ENCODE data around the gene ENTPD3.

The ENTPD3 gene

GRCh38 chr3:40377822-40378221 is 9.2 kb upstream of the ENTPD3 start:
- Histone ChIP-seq H3K9me3 (no peaks in the 10 kb centered on the region), H3K27me3 (no peaks in the 10 kb centered on the region), H3K36me3 (no peaks in the 10 kb centered on the region), H3K4me3 (ENCODE audit: low read depth in 1 of 2, low read length in 1 of 2) (no peak overlapping the region), H3K27ac (no peak overlapping the region), H3K4me1 (ENCODE audit: control insufficient read depth in 1 of 2, insufficient read depth in 1 of 2, low read depth in 1 of 2, low read length in 1 of 2) (no peaks in the 10 kb centered on the region)
- TF ChIP-seq CTCF (IDR thresholded peaks at IDR 0.05), result no peak

- H3K27me3 ChIP-seq, result no peaks in the 10 kb centered on the region
- no peaks in the 10 kb centered on the region for H3K9me3 ChIP-seq
- H3K36me3 ChIP-seq, result no peaks in the 10 kb centered on the region
- H3K27ac ChIP-seq, result no peak overlapping the region
- no peak for TF ChIP-seq CTCF (IDR thresholded peaks at IDR 0.05)
- no peaks in the 10 kb centered on the region for H3K4me1 ChIP-seq (ENCODE audit: control insufficient read depth in 1 of 2, insufficient read depth in 1 of 2, low read depth in 1 of 2, low read length in 1 of 2)
- H3K4me3 ChIP-seq (ENCODE audit: low read depth in 1 of 2, low read length in 1 of 2), result no peak overlapping the region
These were observed 7.2 kb upstream of the ENTPD3 start for GRCh38 chr3:40379674-40380306.

- TF ChIP-seq CTCF (IDR thresholded peaks at IDR 0.05), result no peak
- Histone ChIP-seq H3K36me3 (no peaks in the 10 kb centered on the region), H3K27ac (no peak overlapping the region), H3K27me3 (peaks cover 21% of the 10 kb centered on the region), H3K9me3 (no peaks in the 10 kb centered on the region), H3K4me1 (ENCODE audit: control insufficient read depth in 1 of 2, insufficient read depth in 1 of 2, low read depth in 1 of 2, low read length in 1 of 2) (no peaks in the 10 kb centered on the region), H3K4me3 (ENCODE audit: low read depth in 1 of 2, low read length in 1 of 2) (no peak overlapping the region)
These were observed 4.9 kb upstream of the ENTPD3 start for GRCh38 chr3:40381904-40382616.

GRCh38 chr3:40382617-40382979 is 4.4 kb upstream of the ENTPD3 start:
- TF ChIP-seq CTCF (IDR thresholded peaks at IDR 0.05), result no peak
- H3K9me3 ChIP-seq, result no peaks in the 10 kb centered on the region
- no peak overlapping the region for H3K27ac ChIP-seq
- no peaks in the 10 kb centered on the region for H3K36me3 ChIP-seq
- H3K4me1 ChIP-seq (ENCODE audit: control insufficient read depth in 1 of 2, insufficient read depth in 1 of 2, low read depth in 1 of 2, low read length in 1 of 2), result no peaks in the 10 kb centered on the region
- no peak overlapping the region for H3K4me3 ChIP-seq (ENCODE audit: low read depth in 1 of 2, low read length in 1 of 2)
- H3K27me3 ChIP-seq, result peaks cover 26% of the 10 kb centered on the region

- no peaks in the 10 kb centered on the region for H3K4me1 ChIP-seq (ENCODE audit: control insufficient read depth in 1 of 2, insufficient read depth in 1 of 2, low read depth in 1 of 2, low read length in 1 of 2)
- H3K36me3 ChIP-seq, result no peaks in the 10 kb centered on the region
- peaks cover 54% of the 10 kb centered on the region for H3K27me3 ChIP-seq
- H3K27ac ChIP-seq, result no peak overlapping the region
- no peak overlapping the region for H3K4me3 ChIP-seq (ENCODE audit: low read depth in 1 of 2, low read length in 1 of 2)
- no peaks in the 10 kb centered on the region for H3K9me3 ChIP-seq
- TF ChIP-seq CTCF (IDR thresholded peaks at IDR 0.05), result no peak
These were observed 771 bp upstream of the ENTPD3 start for GRCh38 chr3:40386213-40386612.

All from neutrophil (primary cell).